ENCODE results near the gene AAR2. TPM values are rescaled to one million over a fixed set of nuclear protein-coding genes. Genes with fewer than 3 reads are reported as not detected.

AAR2 gene
- polyA plus RNA-seq, 1 of the 3 experiments (the other 2 are of a cell fraction): 17.4 TPM

DNA sequence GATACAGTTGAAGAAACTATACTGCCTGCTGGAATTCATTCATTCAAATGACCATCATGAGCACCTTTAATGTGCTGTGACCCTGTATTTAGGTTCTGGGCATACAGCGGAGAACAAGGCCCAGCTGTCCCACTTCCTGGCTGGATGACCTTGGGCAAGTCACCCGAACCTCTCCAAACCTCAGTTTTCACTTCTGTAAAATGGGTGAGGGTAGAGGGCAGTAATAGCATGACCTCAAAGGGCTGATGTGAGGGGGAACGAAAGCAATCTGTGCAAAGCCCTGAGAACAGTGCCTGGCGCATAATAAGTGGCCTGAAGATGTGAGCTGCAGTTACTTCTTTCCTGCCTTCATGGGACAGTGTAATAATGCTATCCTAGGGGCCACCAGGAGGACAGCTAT is 20.5 kb upstream of the AAR2 start:
- Histone ChIP-seq H2AFZ (ENCODE audit: low read depth) (no peak overlapping the region), H3K36me3 (replicated peaks in 1 of 2; ENCODE audit: control insufficient read depth in 1 of 2, insufficient read depth in 2 of 2, low read length in 1 of 2) (peaks cover 0 to 21% of the 10 kb centered on the region in 2 experiments), H3K27me3 (ENCODE audit: insufficient read depth) (no peaks in the 10 kb centered on the region), H3K4me3 (ENCODE audit: low read depth in 2 of 2, low read length in 1 of 2) (no peak overlapping the region), H3K27ac (ENCODE audit: low read depth in 2 of 2, low read length in 1 of 2) (no peak overlapping the region), H3K4me1 (ENCODE audit: control insufficient read depth in 1 of 2, insufficient read depth in 2 of 2, low read depth in 1 of 2, low read length in 1 of 2) (no peaks in the 10 kb centered on the region), H3K9ac (no peak overlapping the region), H3K9me2 (no peaks in the 10 kb centered on the region), H3F3A (replicated peaks; ENCODE audit: insufficient read depth) (no peaks in the 10 kb centered on the region), H3K79me2 (ENCODE audit: insufficient read depth) (no peaks in the 10 kb centered on the region), H4K20me1 (ENCODE audit: insufficient read depth) (no peaks in the 10 kb centered on the region), H3K4me2 (no peak overlapping the region), H3K9me3 (no peaks in the 10 kb centered on the region)
- POLR2A ChIA-PET: no interaction called here
- no peak for DNase-seq
- WGBS (ENCODE audit: low lambda C conversion rate): 91% methylated on average over 4 of the region's 4 CpGs
- CTCF ChIA-PET: interaction anchor here (1.0 to 4.8 kb wide), 7 partner anchors 12 to 224 kb away, joined by 3 to 34 read pairs (median 10); no protein-coding TSS in a partner anchor
- TF ChIP-seq, protein P1, sequence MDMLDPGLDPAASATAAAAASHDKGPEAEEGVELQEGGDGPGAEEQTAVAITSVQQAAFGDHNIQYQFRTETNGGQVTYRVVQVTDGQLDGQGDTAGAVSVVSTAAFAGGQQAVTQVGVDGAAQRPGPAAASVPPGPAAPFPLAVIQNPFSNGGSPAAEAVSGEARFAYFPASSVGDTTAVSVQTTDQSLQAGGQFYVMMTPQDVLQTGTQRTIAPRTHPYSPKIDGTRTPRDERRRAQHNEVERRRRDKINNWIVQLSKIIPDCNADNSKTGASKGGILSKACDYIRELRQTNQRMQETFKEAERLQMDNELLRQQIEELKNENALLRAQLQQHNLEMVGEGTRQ (IDR thresholded peaks at IDR 0.05; ENCODE audit: borderline replicate concordance, low read depth, low read length): no peak
- TF ChIP-seq FOSL2 (IDR thresholded peaks at IDR 0.05; ENCODE audit: borderline replicate concordance, low read depth) (no peak), CHD2 (IDR thresholded peaks at IDR 0.05; ENCODE audit: low read length, partially characterized antibody) (no peak)

DNA sequence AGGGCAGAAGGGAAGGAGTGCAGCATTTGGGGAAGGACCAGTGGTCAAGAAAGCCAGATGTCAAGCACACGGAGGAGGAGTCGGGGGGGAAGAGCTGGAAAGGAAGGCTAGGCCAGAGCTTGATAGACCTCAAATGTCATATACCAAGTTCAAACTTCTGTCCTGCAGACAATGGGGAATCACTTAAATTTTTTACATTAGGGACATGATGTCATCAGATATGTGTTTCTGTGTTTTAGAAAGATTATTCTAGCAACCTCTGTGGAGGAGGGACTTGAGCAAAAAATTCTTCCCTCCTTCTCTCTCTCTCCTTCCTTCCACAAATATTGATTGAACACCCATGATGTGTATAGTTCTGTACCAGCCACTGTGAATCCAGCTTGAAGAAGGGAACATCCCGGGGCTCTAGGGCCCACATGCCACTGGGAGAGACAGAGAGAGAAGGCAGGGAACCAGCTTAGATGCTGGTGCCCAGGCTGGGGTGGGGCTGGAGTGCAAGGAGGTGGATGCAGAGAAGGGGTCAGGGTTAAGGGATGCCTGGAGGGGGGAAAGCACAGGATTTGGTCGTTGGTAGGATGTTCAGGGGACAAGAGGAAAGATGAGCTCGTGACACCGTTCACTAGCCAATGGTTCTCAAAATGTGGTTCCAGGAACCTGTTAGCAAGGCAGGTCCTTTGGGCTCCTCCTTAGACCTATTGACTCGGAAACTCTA is 19.8 kb upstream of the AAR2 start:
- H2AFZ ChIP-seq (ENCODE audit: low read depth): no peak overlapping the region
- H3K4me1 ChIP-seq (ENCODE audit: control insufficient read depth in 1 of 2, insufficient read depth in 2 of 2, low read depth in 1 of 2, low read length in 1 of 2): no peaks in the 10 kb centered on the region
- H3K27me3 ChIP-seq (ENCODE audit: insufficient read depth): no peaks in the 10 kb centered on the region
- no peaks in the 10 kb centered on the region for H3K9me3 ChIP-seq
- H4K20me1 ChIP-seq (ENCODE audit: insufficient read depth): no peaks in the 10 kb centered on the region
- no peak overlapping the region for H3K4me2 ChIP-seq
- peaks cover 0 to 21% of the 10 kb centered on the region in 2 experiments for H3K36me3 ChIP-seq (replicated peaks in 1 of 2; ENCODE audit: control insufficient read depth in 1 of 2, insufficient read depth in 2 of 2, low read length in 1 of 2)
- POLR2A ChIA-PET: no interaction called here
- H3K4me3 ChIP-seq (ENCODE audit: low read depth in 2 of 2, low read length in 1 of 2): no peak overlapping the region
- DNase-seq: no peak
- no peaks in the 10 kb centered on the region for H3F3A ChIP-seq (replicated peaks; ENCODE audit: insufficient read depth)
- WGBS (ENCODE audit: low lambda C conversion rate): 79% methylated on average over 7 of the region's 7 CpGs
- CTCF ChIA-PET: interaction anchor here (1.0 to 4.8 kb wide), 7 partner anchors 12 to 223 kb away, joined by 3 to 34 read pairs (median 10); no protein-coding TSS in a partner anchor
- H3K9ac ChIP-seq: no peak overlapping the region
- H3K79me2 ChIP-seq (ENCODE audit: insufficient read depth): no peaks in the 10 kb centered on the region
- TF ChIP-seq, protein P2, sequence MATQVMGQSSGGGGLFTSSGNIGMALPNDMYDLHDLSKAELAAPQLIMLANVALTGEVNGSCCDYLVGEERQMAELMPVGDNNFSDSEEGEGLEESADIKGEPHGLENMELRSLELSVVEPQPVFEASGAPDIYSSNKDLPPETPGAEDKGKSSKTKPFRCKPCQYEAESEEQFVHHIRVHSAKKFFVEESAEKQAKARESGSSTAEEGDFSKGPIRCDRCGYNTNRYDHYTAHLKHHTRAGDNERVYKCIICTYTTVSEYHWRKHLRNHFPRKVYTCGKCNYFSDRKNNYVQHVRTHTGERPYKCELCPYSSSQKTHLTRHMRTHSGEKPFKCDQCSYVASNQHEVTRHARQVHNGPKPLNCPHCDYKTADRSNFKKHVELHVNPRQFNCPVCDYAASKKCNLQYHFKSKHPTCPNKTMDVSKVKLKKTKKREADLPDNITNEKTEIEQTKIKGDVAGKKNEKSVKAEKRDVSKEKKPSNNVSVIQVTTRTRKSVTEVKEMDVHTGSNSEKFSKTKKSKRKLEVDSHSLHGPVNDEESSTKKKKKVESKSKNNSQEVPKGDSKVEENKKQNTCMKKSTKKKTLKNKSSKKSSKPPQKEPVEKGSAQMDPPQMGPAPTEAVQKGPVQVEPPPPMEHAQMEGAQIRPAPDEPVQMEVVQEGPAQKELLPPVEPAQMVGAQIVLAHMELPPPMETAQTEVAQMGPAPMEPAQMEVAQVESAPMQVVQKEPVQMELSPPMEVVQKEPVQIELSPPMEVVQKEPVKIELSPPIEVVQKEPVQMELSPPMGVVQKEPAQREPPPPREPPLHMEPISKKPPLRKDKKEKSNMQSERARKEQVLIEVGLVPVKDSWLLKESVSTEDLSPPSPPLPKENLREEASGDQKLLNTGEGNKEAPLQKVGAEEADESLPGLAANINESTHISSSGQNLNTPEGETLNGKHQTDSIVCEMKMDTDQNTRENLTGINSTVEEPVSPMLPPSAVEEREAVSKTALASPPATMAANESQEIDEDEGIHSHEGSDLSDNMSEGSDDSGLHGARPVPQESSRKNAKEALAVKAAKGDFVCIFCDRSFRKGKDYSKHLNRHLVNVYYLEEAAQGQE (IDR thresholded peaks at IDR 0.05; ENCODE audit: low read depth, low read length): no peak
- TF ChIP-seq SMC3 (IDR thresholded peaks at IDR 0.05; ENCODE audit: low read depth, low read length) (no peak), RFX5 (IDR thresholded peaks at IDR 0.05; ENCODE audit: low read length) (no peak), ELF1 (IDR thresholded peaks at IDR 0.05) (no peak), RCOR1 (IDR thresholded peaks at IDR 0.05; ENCODE audit: low read length) (no peak), MXI1 (IDR thresholded peaks at IDR 0.05; ENCODE audit: low read depth, low read length) (no peak), TEAD4 (IDR thresholded peaks at IDR 0.05; ENCODE audit: borderline replicate concordance, insufficient read depth) (no peak), JUND (IDR thresholded peaks at IDR 0.05) (no peak), EP300 (IDR thresholded peaks at IDR 0.05; ENCODE audit: borderline replicate concordance in 1 of 2, low read depth in 1 of 2, low read length in 1 of 2) (no peak), POLR2AphosphoS5 (IDR thresholded peaks at IDR 0.05; ENCODE audit: low read depth, low read length) (no peak), FOSL2 (IDR thresholded peaks at IDR 0.05; ENCODE audit: borderline replicate concordance, low read depth) (no peak), EZH2phosphoT487 (IDR thresholded peaks at IDR 0.05; ENCODE audit: borderline replicate concordance, low read depth) (no peak)
- TF ChIP-seq, protein P1 (IDR thresholded peaks at IDR 0.05; ENCODE audit: borderline replicate concordance, low read depth, low read length): no peak
- TF ChIP-seq, protein P3, sequence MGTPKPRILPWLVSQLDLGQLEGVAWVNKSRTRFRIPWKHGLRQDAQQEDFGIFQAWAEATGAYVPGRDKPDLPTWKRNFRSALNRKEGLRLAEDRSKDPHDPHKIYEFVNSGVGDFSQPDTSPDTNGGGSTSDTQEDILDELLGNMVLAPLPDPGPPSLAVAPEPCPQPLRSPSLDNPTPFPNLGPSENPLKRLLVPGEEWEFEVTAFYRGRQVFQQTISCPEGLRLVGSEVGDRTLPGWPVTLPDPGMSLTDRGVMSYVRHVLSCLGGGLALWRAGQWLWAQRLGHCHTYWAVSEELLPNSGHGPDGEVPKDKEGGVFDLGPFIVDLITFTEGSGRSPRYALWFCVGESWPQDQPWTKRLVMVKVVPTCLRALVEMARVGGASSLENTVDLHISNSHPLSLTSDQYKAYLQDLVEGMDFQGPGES (IDR thresholded peaks at IDR 0.05; ENCODE audit: low read depth, low read length): no peak
- TF ChIP-seq, protein P4, sequence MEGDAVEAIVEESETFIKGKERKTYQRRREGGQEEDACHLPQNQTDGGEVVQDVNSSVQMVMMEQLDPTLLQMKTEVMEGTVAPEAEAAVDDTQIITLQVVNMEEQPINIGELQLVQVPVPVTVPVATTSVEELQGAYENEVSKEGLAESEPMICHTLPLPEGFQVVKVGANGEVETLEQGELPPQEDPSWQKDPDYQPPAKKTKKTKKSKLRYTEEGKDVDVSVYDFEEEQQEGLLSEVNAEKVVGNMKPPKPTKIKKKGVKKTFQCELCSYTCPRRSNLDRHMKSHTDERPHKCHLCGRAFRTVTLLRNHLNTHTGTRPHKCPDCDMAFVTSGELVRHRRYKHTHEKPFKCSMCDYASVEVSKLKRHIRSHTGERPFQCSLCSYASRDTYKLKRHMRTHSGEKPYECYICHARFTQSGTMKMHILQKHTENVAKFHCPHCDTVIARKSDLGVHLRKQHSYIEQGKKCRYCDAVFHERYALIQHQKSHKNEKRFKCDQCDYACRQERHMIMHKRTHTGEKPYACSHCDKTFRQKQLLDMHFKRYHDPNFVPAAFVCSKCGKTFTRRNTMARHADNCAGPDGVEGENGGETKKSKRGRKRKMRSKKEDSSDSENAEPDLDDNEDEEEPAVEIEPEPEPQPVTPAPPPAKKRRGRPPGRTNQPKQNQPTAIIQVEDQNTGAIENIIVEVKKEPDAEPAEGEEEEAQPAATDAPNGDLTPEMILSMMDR (IDR thresholded peaks at IDR 0.05): no peak
- no peak overlapping the region for H3K27ac ChIP-seq (ENCODE audit: low read depth in 2 of 2, low read length in 1 of 2)
- H3K9me2 ChIP-seq: no peaks in the 10 kb centered on the region

Measured in SK-N-SH (cell line).